K562 (cell line): Measurements from ENCODE around the gene RIN3. TPM values are rescaled to one million over a fixed set of nuclear protein-coding genes. Genes with fewer than 3 reads are reported as not detected.

Experiments
- PURB ChIP-seq: sonication (generic); formaldehyde crosslinking; IDR thresholded peaks from 2 replicates; pipeline ENCODE4 v1.9.0; 2021; ENCODE audit warnings: low read depth, mild to moderate bottlenecking, missing genetic modification reagents
- ZNF639 ChIP-seq, 2 experiments: fragments of 200-800 bp in 1 of 2; sonication (Bioruptor generic) in 1 of 2; sonication (generic) in 1 of 2; formaldehyde crosslinking in 1 of 2; IDR thresholded peaks in 1 of 2; conservative IDR thresholded peaks in 1 of 2; 2 replicates each; pipeline versions ENCODE4 v1.5.0 to v1.6.1; 2016 to 2020; ENCODE audit warnings: missing compliant biosample characterization in 1 of 2, missing genetic modification characterization in 1 of 2, missing genetic modification reagents in 1 of 2
- polyA plus RNA-seq, 8 experiments: library from polyadenylated mRNA; depleted of rRNA in 4 of 8; stranded (reverse) in 5 of 8; unstranded in 3 of 8; fragments of >200 nt; fragmentation: Nextera tagmentation in 2 of 8; fragmentation: Illumina TruSeq in 1 of 8; extraction: Ambion mirVana in 2 of 8; extraction: Trizol in 1 of 8; gene quantifications; 2 replicates each; pipeline versions ENCODE4 v1.2.1 to v1.2.3, GENCODE V29; 2011 to 2014; ENCODE audit warnings: inconsistent platforms in 1 of 8, missing spikeins in 1 of 8
- total RNA-seq, 7 experiments: library from RNA; depleted of rRNA in 6 of 7; stranded (reverse); fragments of >200 nt in 6 of 7; fragmentation: Illumina TruSeq in 2 of 7; extraction: Trizol in 2 of 7; gene quantifications; 2 replicates each; pipeline versions ENCODE4 v1.2.1 to v1.2.3, GENCODE V29; 2011 to 2021; ENCODE audit warnings: low replicate concordance in 1 of 7
- TF ChIP-seq, protein P1 (sequence below): fragments of 250-450 bp; sonication (Bioruptor Pico); IDR thresholded peaks from 2 replicates; pipeline ENCODE4 v1.5.0; 2021; ENCODE audit warnings: mild to moderate bottlenecking, moderate library complexity

The RIN3 gene
- total and polyA plus RNA-seq, 9 of the 15 experiments (the other 6 are each of a cell fraction or from before 2014, with no cell fraction given): 0.01 to 0.49 (median 0.08) TPM; not detected in 5

DNA sequence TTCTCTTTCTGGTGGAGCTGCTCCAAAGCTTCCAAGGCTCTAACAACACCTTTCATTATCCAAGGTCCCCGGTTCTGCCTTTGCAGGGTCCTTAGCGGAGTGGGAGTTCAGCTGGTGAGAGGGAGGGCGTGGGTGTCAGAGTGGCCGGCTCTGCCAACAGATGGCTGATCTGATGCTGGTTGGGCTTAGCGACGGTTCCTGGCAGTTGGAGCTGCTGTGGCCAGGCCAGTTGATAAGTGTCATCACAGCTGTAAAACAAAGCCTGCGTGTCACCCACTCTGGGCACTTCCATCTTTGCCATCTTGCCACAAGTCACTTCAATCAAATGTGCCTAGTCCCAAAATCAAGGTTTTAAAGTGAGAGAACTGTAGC lies 36.3 kb downstream of the RIN3 start (continued):
- TF ChIP-seq ZNF639 (CRISPR knock-in tag; conservative IDR thresholded peaks at IDR 0.05 in 1 of 2, IDR thresholded peaks at IDR 0.05 in 1 of 2) (0 out of 4 replicates have a peak, but pooled peaks of 1 of the 2 experiments have one; percentile 34), PURB (CRISPR knock-in tag) (no peak)
- TF ChIP-seq, protein P1, sequence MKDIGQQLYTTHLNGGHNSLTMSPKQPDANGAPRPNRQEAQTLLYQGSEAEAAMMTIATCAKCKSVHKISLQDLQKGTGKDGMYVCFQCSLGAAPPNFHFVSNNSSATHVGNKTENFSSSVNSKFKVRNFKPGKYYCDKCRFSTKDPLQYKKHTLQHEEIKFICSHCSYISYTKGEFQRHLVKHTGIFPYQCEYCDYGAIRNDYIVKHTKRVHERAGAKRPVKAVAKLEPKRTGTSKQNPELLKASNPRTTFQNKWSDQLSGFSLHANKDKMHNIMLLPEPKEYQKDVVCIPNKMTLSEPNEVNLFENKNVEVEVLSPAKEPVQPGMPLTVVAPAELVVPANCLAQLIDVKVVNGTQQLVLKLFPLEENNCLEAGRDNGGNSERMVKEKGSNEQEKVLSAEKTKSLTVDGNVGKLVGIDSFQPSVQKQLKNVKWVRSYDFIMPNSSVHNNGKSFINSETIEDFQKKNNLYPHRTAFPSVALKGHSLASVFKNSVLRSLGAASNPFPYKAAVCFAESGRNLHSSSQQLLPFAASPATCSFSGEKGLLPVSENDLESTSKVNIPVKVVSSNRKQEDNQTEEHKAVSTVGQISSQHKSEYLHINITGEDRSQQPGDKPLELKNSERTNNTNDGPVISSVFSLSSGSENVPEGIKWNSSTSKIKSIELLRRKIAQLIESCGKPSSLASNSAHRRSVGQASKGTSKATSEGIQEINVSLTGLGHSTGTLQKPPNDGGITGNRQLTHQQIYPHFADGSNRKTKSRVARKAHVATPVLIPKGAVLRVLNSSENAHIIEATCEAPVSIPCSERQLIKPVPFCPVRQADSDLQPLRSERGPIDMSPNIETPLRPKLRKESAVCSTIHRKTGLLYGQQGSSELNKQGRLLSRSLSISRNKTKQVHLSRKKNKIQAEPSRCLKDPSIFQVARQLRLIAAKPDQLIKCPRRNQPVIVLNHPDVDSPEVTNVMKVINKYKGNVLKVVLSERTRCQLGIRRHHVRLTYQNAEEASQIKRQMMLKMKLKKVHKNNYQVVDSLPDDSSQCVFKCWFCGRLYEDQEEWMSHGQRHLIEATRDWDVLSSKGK: no peak
